Measurements from ENCODE around the gene AP1S1.
"Not testable (repeated sequence)": the region's sequence is repeated elsewhere in the genome, so short reads cannot be mapped to it uniquely, and the experiment has no call there.

AP1S1 gene

DNA sequence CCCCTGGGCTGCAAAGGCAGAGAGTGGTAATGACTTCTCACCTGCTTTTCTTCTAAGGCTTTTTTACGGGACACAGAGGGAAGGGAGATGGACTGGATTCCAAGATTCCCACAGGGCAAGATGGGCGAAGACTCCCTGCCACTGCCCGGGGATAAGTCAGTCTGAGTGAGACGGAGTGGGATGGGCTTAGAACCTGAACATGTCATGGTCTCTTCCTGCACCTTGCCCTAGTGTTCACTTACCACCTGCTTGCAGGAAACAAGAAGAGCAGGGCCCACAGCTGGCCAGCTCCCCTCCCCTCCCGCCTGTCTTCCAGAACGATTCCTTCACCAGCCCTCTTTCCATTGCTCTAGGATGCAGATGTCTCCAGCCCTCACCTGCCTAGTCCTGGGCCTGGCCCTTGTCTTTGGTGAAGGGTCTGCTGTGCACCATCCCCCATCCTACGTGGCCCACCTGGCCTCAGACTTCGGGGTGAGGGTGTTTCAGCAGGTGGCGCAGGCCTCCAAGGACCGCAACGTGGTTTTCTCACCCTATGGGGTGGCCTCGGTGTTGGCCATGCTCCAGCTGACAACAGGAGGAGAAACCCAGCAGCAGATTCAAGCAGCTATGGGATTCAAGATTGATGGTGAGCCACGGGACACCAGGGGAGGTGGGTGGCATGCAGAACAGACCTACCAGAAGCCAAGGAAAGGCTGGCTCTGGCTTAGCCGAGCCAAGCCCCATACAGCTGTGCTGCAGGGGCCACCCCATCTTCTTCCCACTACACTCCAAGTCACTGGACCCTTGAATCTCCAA is 26.0 kb upstream of the AP1S1 start:
- Histone ChIP-seq H3K4me2 (ENCODE audit: insufficient read depth, low read length) (no peak overlapping the region), H3K79me2 (ENCODE audit: insufficient read depth, low read length) (no peaks in the 10 kb centered on the region), H3K9me3 (ENCODE audit: insufficient read depth, low read length, severe bottlenecking) (no peaks in the 10 kb centered on the region), H3K27me3 (ENCODE audit: insufficient read depth, low read length, poor library complexity) (no peaks in the 10 kb centered on the region), H3K9ac (ENCODE audit: low read depth, low read length) (no peak overlapping the region), H3K27ac (ENCODE audit: low read length) (no peak overlapping the region), H2AFZ (ENCODE audit: low read depth, low read length) (no peak overlapping the region), H4K20me1 (ENCODE audit: insufficient read depth, low read length) (0 out of 2 replicates have a peak, but pooled peaks cover 3% of the 10 kb centered on the region), H3K4me3 (ENCODE audit: low read depth in 1 of 2, low read length in 2 of 2) (no peak overlapping the region), H3K4me1 (ENCODE audit: insufficient read depth, low read length) (peaks cover 37% of the 10 kb centered on the region), H3K36me3 (ENCODE audit: insufficient read depth, low read length) (no peaks in the 10 kb centered on the region)
- peak; percentile 21 for DNase-seq
- ATAC-seq (ENCODE audit: insufficient read depth, low read depth): no peak
- TF ChIP-seq EZH2 (IDR thresholded peaks at IDR 0.05; ENCODE audit: borderline replicate concordance, low read depth, low read length, severe bottlenecking): no peak
- TF ChIP-seq, protein P1, sequence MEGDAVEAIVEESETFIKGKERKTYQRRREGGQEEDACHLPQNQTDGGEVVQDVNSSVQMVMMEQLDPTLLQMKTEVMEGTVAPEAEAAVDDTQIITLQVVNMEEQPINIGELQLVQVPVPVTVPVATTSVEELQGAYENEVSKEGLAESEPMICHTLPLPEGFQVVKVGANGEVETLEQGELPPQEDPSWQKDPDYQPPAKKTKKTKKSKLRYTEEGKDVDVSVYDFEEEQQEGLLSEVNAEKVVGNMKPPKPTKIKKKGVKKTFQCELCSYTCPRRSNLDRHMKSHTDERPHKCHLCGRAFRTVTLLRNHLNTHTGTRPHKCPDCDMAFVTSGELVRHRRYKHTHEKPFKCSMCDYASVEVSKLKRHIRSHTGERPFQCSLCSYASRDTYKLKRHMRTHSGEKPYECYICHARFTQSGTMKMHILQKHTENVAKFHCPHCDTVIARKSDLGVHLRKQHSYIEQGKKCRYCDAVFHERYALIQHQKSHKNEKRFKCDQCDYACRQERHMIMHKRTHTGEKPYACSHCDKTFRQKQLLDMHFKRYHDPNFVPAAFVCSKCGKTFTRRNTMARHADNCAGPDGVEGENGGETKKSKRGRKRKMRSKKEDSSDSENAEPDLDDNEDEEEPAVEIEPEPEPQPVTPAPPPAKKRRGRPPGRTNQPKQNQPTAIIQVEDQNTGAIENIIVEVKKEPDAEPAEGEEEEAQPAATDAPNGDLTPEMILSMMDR (IDR thresholded peaks at IDR 0.05; ENCODE audit: borderline replicate concordance, extremely low read depth, low read length, poor library complexity, severe bottlenecking): no peak

DNA sequence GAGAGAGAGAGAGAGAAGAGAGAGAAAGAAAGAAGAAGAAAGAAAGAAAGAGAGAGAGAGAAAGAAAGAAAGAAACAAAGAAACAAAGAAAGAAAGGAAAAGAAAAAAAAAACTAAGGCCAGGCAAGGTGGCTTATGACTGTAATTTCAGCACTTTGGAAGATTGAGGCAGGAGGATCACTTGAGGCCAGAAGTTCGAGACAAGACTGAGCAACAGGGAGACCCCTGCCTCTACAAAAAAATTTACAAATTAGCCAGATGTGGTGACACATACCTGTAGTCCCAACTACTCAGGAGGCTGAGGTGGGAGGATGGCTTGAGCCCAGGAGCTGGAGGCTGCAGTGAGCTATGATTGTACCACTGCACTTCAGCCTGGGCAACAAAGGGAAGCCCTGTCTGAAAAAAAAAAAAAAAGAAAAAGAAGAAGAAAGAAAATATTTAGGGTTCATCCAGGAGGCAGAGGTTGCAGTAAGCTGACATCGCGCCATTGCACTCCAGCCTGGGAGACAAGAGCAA is 24.6 kb upstream of the AP1S1 start:
- Histone ChIP-seq H3K9ac (ENCODE audit: low read depth, low read length) (no peak overlapping the region), H3K27ac (ENCODE audit: low read length) (no peak overlapping the region), H4K20me1 (ENCODE audit: insufficient read depth, low read length) (0 out of 2 replicates have a peak, but pooled peaks cover 3% of the 10 kb centered on the region), H3K36me3 (ENCODE audit: insufficient read depth, low read length) (no peaks in the 10 kb centered on the region), H3K27me3 (ENCODE audit: insufficient read depth, low read length, poor library complexity) (no peaks in the 10 kb centered on the region), H2AFZ (ENCODE audit: low read depth, low read length) (no peak overlapping the region), H3K9me3 (ENCODE audit: insufficient read depth, low read length, severe bottlenecking) (no peaks in the 10 kb centered on the region), H3K79me2 (ENCODE audit: insufficient read depth, low read length) (no peaks in the 10 kb centered on the region), H3K4me2 (ENCODE audit: insufficient read depth, low read length) (no peak overlapping the region), H3K4me1 (ENCODE audit: insufficient read depth, low read length) (peaks cover 31% of the 10 kb centered on the region), H3K4me3 (ENCODE audit: low read depth in 1 of 2, low read length in 2 of 2) (no peak overlapping the region)
- no peak for DNase-seq
- ATAC-seq (ENCODE audit: insufficient read depth, low read depth): no peak
- TF ChIP-seq, protein P1 (IDR thresholded peaks at IDR 0.05; ENCODE audit: borderline replicate concordance, extremely low read depth, low read length, poor library complexity, severe bottlenecking): no peak
- no peak for TF ChIP-seq EZH2 (IDR thresholded peaks at IDR 0.05; ENCODE audit: borderline replicate concordance, low read depth, low read length, severe bottlenecking)

DNA sequence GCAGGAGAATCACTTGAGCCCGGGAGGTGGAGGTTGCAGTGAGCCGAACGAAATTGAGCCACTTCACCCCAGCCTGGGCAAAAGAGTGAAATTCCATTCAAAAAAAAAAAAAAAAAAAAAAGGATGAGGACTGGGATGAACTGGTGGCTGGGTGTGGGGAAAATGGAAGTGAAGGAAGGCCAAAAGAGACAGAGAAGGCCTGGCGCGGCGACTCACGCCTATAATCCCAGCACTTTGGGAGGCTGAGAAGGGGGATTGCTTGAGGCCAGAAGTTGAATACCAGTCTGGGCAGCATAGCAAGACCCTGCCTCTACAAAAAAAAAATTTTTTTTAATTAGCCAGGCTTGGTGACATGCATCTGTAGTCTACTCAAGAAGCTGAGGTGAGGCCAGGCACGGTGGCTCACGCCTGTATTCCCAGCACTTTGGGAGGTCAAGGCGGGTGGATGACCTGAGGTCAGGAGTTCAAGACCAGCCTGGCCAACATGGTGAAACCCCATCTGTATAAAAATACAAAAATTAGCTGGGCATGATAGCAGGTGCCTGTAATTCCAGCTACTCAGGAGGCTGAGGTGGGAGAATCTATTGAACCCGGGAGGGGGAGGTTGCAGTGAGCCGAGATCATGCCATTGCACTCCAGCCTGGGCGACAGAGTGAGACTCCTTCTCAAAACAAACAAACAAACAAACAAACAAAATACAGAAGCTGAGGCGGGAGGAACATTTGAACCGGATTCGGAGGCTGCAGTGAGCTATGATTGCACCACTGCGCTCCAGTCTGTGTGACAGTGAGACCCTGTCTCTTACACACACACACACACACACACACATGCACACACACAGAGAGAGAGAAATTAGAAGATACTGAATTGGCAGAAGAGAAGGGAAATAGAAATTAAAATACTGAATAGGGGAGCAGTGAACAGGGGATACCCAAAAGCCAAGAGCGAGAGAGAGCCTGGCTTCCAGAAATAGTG is 21.4 kb upstream of the AP1S1 start:
- DNase-seq; H3K4me3 ChIP-seq (ENCODE audit: low read depth in 1 of 2, low read length in 2 of 2); H4K20me1 ChIP-seq (ENCODE audit: insufficient read depth, low read length); H2AFZ ChIP-seq (ENCODE audit: low read depth, low read length); H3K4me1 ChIP-seq (ENCODE audit: insufficient read depth, low read length); H3K36me3 ChIP-seq (ENCODE audit: insufficient read depth, low read length); H3K9ac ChIP-seq (ENCODE audit: low read depth, low read length); H3K4me2 ChIP-seq (ENCODE audit: insufficient read depth, low read length); H3K27me3 ChIP-seq (ENCODE audit: insufficient read depth, low read length, poor library complexity); ATAC-seq (ENCODE audit: insufficient read depth, low read depth); H3K27ac ChIP-seq (ENCODE audit: low read length); H3K9me3 ChIP-seq (ENCODE audit: insufficient read depth, low read length, severe bottlenecking); H3K79me2 ChIP-seq (ENCODE audit: insufficient read depth, low read length): not testable (repeated sequence)
